Skeletal muscle tissue (tissue), 4 donors: ENCODE measurements around the gene COL1A2. TPM values are rescaled to one million over a fixed set of nuclear protein-coding genes. Genes with fewer than 3 reads are reported as not detected.
A peak's percentile ranks its signal among the peaks of the same experiment; 100 is the strongest.

Source experiments
- H3K27ac ChIP-seq: one replicate; pipeline ENCODE4 v1.7.0; 2013; ENCODE audit warnings: mild to moderate bottlenecking, low read depth, low read length, inconsistent platforms
- H3K27me3 ChIP-seq, 3 donors: one replicate each; pipeline ENCODE4 v1.7.0; 2013; ENCODE audit warnings: low read length in 3 of 3; ENCODE audit not compliant: control insufficient read depth in 3 of 3, insufficient read depth in 3 of 3
- H3K36me3 ChIP-seq, 3 donors: one replicate each; pipeline ENCODE4 v1.7.0; 2013; ENCODE audit warnings: low read length in 3 of 3; ENCODE audit not compliant: control insufficient read depth in 3 of 3, insufficient read depth in 3 of 3
- H3K4me1 ChIP-seq, 3 donors: one replicate each; pipeline ENCODE4 v1.7.0; 2013; ENCODE audit warnings: low read length in 3 of 3, mild to moderate bottlenecking in 3 of 3; ENCODE audit not compliant: control insufficient read depth in 3 of 3, insufficient read depth in 3 of 3
- H3K4me3 ChIP-seq, 3 donors: one replicate each; pipeline ENCODE4 v1.7.0; 2013; ENCODE audit warnings: low read length in 3 of 3
- H3K9ac ChIP-seq, 3 donors: one replicate each; pipeline ENCODE4 v1.7.0; 2013; ENCODE audit warnings: low read length in 3 of 3, mild to moderate bottlenecking in 3 of 3, moderate library complexity in 2 of 3, low read depth in 1 of 3
- H3K9me3 ChIP-seq, 3 donors: one replicate each; pipeline ENCODE4 v1.7.0; 2013; ENCODE audit warnings: low read length in 3 of 3; ENCODE audit not compliant: control insufficient read depth in 3 of 3
- total RNA-seq: library from RNA; depleted of rRNA; stranded (reverse); fragments of >200 nt; gene quantifications from one replicate; pipeline ENCODE4 v1.2.3, GENCODE V29; 2014
- donor health status: Osteomylitis.

Gene COL1A2
- total RNA-seq, 1 donor from 2014 or later: 6,663 TPM

GRCh38 chr7:94378356-94378755, 16.3 kb upstream of the COL1A2 start:
- no peak overlapping the region for H3K27ac ChIP-seq
- H3K4me1 ChIP-seq: no peaks in the 10 kb centered on the region
- no peak overlapping the region for H3K4me3 ChIP-seq
- no peaks in the 10 kb centered on the region for H3K9me3 ChIP-seq
- no peaks in the 10 kb centered on the region for H3K36me3 ChIP-seq
- no peak overlapping the region for H3K9ac ChIP-seq
- no peaks in the 10 kb centered on the region for H3K27me3 ChIP-seq

GRCh38 chr7:94380264-94380663, 14.4 kb upstream of the COL1A2 start:
- Histone ChIP-seq H3K4me1 (no peaks in the 10 kb centered on the region), H3K9ac (no peak overlapping the region), H3K9me3 (no peaks in the 10 kb centered on the region), H3K27me3 (no peaks in the 10 kb centered on the region), H3K4me3 (no peak overlapping the region), H3K27ac (no peak overlapping the region), H3K36me3 (no peaks in the 10 kb centered on the region)

GRCh38 chr7:94382132-94382531, 12.6 kb upstream of the COL1A2 start:
- Histone ChIP-seq H3K9ac (no peak overlapping the region), H3K4me1 (no peaks in the 10 kb centered on the region), H3K9me3 (no peaks in the 10 kb centered on the region), H3K27ac (no peak overlapping the region), H3K36me3 (no peaks in the 10 kb centered on the region), H3K27me3 (no peaks in the 10 kb centered on the region), H3K4me3 (no peak overlapping the region)

- Histone ChIP-seq H3K27me3 (no peaks in the 10 kb centered on the region), H3K36me3 (no peaks in the 10 kb centered on the region), H3K9ac (no peak overlapping the region), H3K4me1 (no peaks in the 10 kb centered on the region), H3K27ac (no peak overlapping the region), H3K4me3 (no peak overlapping the region), H3K9me3 (no peaks in the 10 kb centered on the region)
Observed at GRCh38 chr7:94382746-94383145, 11.9 kb upstream of the COL1A2 start.

- Histone ChIP-seq H3K27ac (no peak overlapping the region), H3K9ac (no peak overlapping the region), H3K36me3 (no peaks in the 10 kb centered on the region)
Observed at GRCh38 chr7:94384315-94384714, 10.4 kb upstream of the COL1A2 start.

GRCh38 chr7:94386416-94386815, 8.3 kb upstream of the COL1A2 start:
- Histone ChIP-seq H3K4me1 (no peaks in the 10 kb centered on the region), H3K9ac (no peak overlapping the region), H3K27me3 (no peaks in the 10 kb centered on the region)

More at GRCh38 chr7:94384315-94384714, 10.4 kb upstream of the COL1A2 start:
- no peak overlapping the region for H3K4me3 ChIP-seq
- H3K9me3 ChIP-seq: no peaks in the 10 kb centered on the region
- H3K27me3 ChIP-seq: no peaks in the 10 kb centered on the region
- no peaks in the 10 kb centered on the region for H3K4me1 ChIP-seq

GRCh38 chr7:94388540-94388939, 6.2 kb upstream of the COL1A2 start:
- H3K36me3 ChIP-seq: no peaks in the 10 kb centered on the region
- H3K4me1 ChIP-seq: peaks cover 0 to 1% (median 0%) of the 10 kb centered on the region in 3 donors
- no peak overlapping the region for H3K27ac ChIP-seq
- no peak overlapping the region for H3K4me3 ChIP-seq
- no peaks in the 10 kb centered on the region for H3K9me3 ChIP-seq
- H3K27me3 ChIP-seq: peaks cover 0 to 3% (median 2%) of the 10 kb centered on the region in 3 donors
- no peak overlapping the region for H3K9ac ChIP-seq

More at GRCh38 chr7:94386416-94386815, 8.3 kb upstream of the COL1A2 start:
- no peak overlapping the region for H3K27ac ChIP-seq
- H3K9me3 ChIP-seq: no peaks in the 10 kb centered on the region
- H3K4me3 ChIP-seq: no peak overlapping the region
- H3K36me3 ChIP-seq: no peaks in the 10 kb centered on the region

GRCh38 chr7:94389381-94389780, 5.3 kb upstream of the COL1A2 start:
- H3K27ac ChIP-seq: no peak overlapping the region
- no peak overlapping the region for H3K4me3 ChIP-seq
- H3K9me3 ChIP-seq: no peaks in the 10 kb centered on the region
- H3K9ac ChIP-seq: no peak overlapping the region
- H3K4me1 ChIP-seq: peaks cover 0 to 3% (median 0%) of the 10 kb centered on the region in 3 donors
- H3K36me3 ChIP-seq: no peaks in the 10 kb centered on the region
- H3K27me3 ChIP-seq: peaks cover 3 to 7% (median 6%) of the 10 kb centered on the region in 3 donors

GRCh38 chr7:94391726-94392392, 2.8 kb upstream of the COL1A2 start:
- Histone ChIP-seq H3K9me3 (no peaks in the 10 kb centered on the region), H3K4me1 (peaks cover 0 to 8% (median 0%) of the 10 kb centered on the region in 3 donors), H3K27me3 (peaks cover 6 to 16% (median 12%) of the 10 kb centered on the region in 3 donors), H3K36me3 (no peaks in the 10 kb centered on the region), H3K9ac (no peak overlapping the region), H3K27ac (peak overlapping the region; percentile 80), H3K4me3 (no peak overlapping the region)

- Histone ChIP-seq H3K9ac (no peak overlapping the region), H3K27me3 (peaks cover 6 to 16% (median 12%) of the 10 kb centered on the region in 3 donors), H3K9me3 (no peaks in the 10 kb centered on the region), H3K4me1 (peaks cover 0 to 8% (median 0%) of the 10 kb centered on the region in 3 donors), H3K27ac (peak overlapping the region; percentile 80), H3K36me3 (no peaks in the 10 kb centered on the region), H3K4me3 (no peak overlapping the region)
Observed at GRCh38 chr7:94392393-94392786, 2.3 kb upstream of the COL1A2 start.
